ENCODE measurements around the gene SAE1. TPM values are rescaled to one million over a fixed set of nuclear protein-coding genes. Genes with fewer than 3 reads are reported as not detected.

SAE1 gene
- polyA plus RNA-seq, 3 donors, result 28.3 to 54.2 (median 46.5) TPM

GRCh38 chr19:47210180-47210490, 79.5 kb downstream of the SAE1 start:
- no peaks in the 10 kb centered on the region for H3K9me3 ChIP-seq (replicated peaks in 1 of 2; ENCODE audit: control insufficient read depth in 1 of 2, insufficient read depth in 1 of 2, low read length in 2 of 2)
- peak overlapping the region in 3 of 7 donors; percentile 44 to 87 (median 84) for H3K27ac Mint-ChIP-seq
- no peak overlapping the region for H3K4me3 Mint-ChIP-seq
- H3K4me2 ChIP-seq (replicated peaks; ENCODE audit: extremely low read depth, low read length, poor library complexity, severe bottlenecking), result no peak overlapping the region
- H3K4me3 ChIP-seq (replicated peaks in 1 of 3; ENCODE audit: low read depth in 2 of 3, low read length in 3 of 3), result no peak overlapping the region
- no peak overlapping the region for H3K9ac ChIP-seq (ENCODE audit: insufficient read depth, low read length, poor library complexity, severe bottlenecking)
- H4K20me1 ChIP-seq (ENCODE audit: insufficient read depth, low read length), result no peaks in the 10 kb centered on the region
- H3K36me3 Mint-ChIP-seq, result peaks cover 46 to 52% of the 10 kb centered on the region in 2 donors
- peaks cover 8 to 10% of the 10 kb centered on the region in 2 donors for H3K4me1 ChIP-seq (ENCODE audit: control insufficient read depth in 1 of 2, insufficient read depth in 2 of 2, low read length in 2 of 2)
- peaks cover 12% of the 10 kb centered on the region for H3K4me1 Mint-ChIP-seq
- no peaks in the 10 kb centered on the region for H3K79me2 ChIP-seq (ENCODE audit: insufficient read depth, low read length)
- no peaks in the 10 kb centered on the region for H3K27me3 ChIP-seq (ENCODE audit: control insufficient read depth in 2 of 2, insufficient read depth in 2 of 2, low read length in 2 of 2)
- no peak overlapping the region for H3K27ac ChIP-seq (ENCODE audit: low read depth in 1 of 2, low read length in 2 of 2)
- TF ChIP-seq CTCF (IDR thresholded peaks at IDR 0.05), result no peak
- H2AFZ ChIP-seq (ENCODE audit: insufficient read depth, low read depth, low read length, poor library complexity, severe bottlenecking), result no peak overlapping the region
- peaks cover 0 to 3% (median 0%) of the 10 kb centered on the region in 3 donors for H3K27me3 Mint-ChIP-seq (ENCODE audit: low read depth in 3 of 3)
- H3K9me3 Mint-ChIP-seq, result no peaks in the 10 kb centered on the region
- peaks cover 31 to 52% of the 10 kb centered on the region in 2 donors for H3K36me3 ChIP-seq (replicated peaks in 1 of 2; ENCODE audit: control insufficient read depth in 1 of 2, insufficient read depth in 2 of 2, low read length in 2 of 2)
- DNase-seq, result no peak
- intact Hi-C loops (cut with micrococcal nuclease), result loop anchor here (1.0 to 5.0 kb wide), 4 partner anchors 21 to 58 kb away; partner anchors contain the start of gene BBC3 (in 1 of the 2)

- Histone ChIP-seq H3K27me3 (ENCODE audit: control insufficient read depth in 2 of 2, insufficient read depth in 2 of 2, low read length in 2 of 2) (no peaks in the 10 kb centered on the region), H2AFZ (ENCODE audit: insufficient read depth, low read depth, low read length, poor library complexity, severe bottlenecking) (peak overlapping the region; percentile 65), H3K79me2 (ENCODE audit: insufficient read depth, low read length) (no peaks in the 10 kb centered on the region), H3K9ac (ENCODE audit: insufficient read depth, low read length, poor library complexity, severe bottlenecking) (no peak overlapping the region), H3K4me3 (replicated peaks in 1 of 3; ENCODE audit: low read depth in 2 of 3, low read length in 3 of 3) (peak overlapping the region in 1 of 3 experiments; percentile 31), H3K4me2 (replicated peaks; ENCODE audit: extremely low read depth, low read length, poor library complexity, severe bottlenecking) (peak overlapping the region; percentile 48), H3K9me3 (replicated peaks in 1 of 2; ENCODE audit: control insufficient read depth in 1 of 2, insufficient read depth in 1 of 2, low read length in 2 of 2) (no peaks in the 10 kb centered on the region), H3K4me1 (ENCODE audit: control insufficient read depth in 1 of 2, insufficient read depth in 2 of 2, low read length in 2 of 2) (peaks cover 8 to 10% of the 10 kb centered on the region in 2 donors), H3K36me3 (replicated peaks in 1 of 2; ENCODE audit: control insufficient read depth in 1 of 2, insufficient read depth in 2 of 2, low read length in 2 of 2) (peaks cover 25 to 45% of the 10 kb centered on the region in 2 donors), H3K27ac (ENCODE audit: low read depth in 1 of 2, low read length in 2 of 2) (peak overlapping the region in 1 of 2 donors; percentile 59), H4K20me1 (ENCODE audit: insufficient read depth, low read length) (no peaks in the 10 kb centered on the region)
- H3K27ac Mint-ChIP-seq, result peak overlapping the region; percentile 35 to 87 (median 84)
- DNase-seq, result peak; percentile 69 to 85 (median 75)
- peaks cover 0 to 3% (median 0%) of the 10 kb centered on the region in 3 donors for H3K27me3 Mint-ChIP-seq (ENCODE audit: low read depth in 3 of 3)
- TF ChIP-seq CTCF (IDR thresholded peaks at IDR 0.05), result peak; percentile 81
- intact Hi-C loops (cut with micrococcal nuclease), result loop anchor here (1.0 to 5.0 kb wide), 4 partner anchors 20 to 59 kb away; partner anchors contain the start of gene BBC3 (in 1 of the 2)
- H3K36me3 Mint-ChIP-seq, result peaks cover 39 to 45% of the 10 kb centered on the region in 2 donors
- H3K9me3 Mint-ChIP-seq, result no peaks in the 10 kb centered on the region
- 48% methylated on average over 15 of the region's 19 CpGs for WGBS (ENCODE audit: insufficient coverage)
- peak overlapping the region in 1 of 2 donors; percentile 30 for H3K4me3 Mint-ChIP-seq
- H3K4me1 Mint-ChIP-seq, result peaks cover 12% of the 10 kb centered on the region
Observed at GRCh38 chr19:47210689-47211316, 80.2 kb downstream of the SAE1 start.
